CD14-positive monocyte (primary cell): ENCODE results near the gene ACBD4. TPM values are rescaled to one million over a fixed set of nuclear protein-coding genes. Genes with fewer than 3 reads are reported as not detected.
A peak's percentile ranks its signal among the peaks of the same experiment; 100 is the strongest.

Experiments
- DNase-seq, 3 donors: peaks; one replicate each; pipeline ENCODE4 v3.0.0-alpha.2; 2011 to 2022
- H2AFZ ChIP-seq: 2 replicates; pipeline ENCODE4 v1.6.0; 2012; ENCODE audit warnings: mild to moderate bottlenecking, low read depth, low read length, inconsistent platforms; ENCODE audit not compliant: insufficient read depth, poor library complexity, severe bottlenecking
- H3K27ac ChIP-seq, 2 donors: 1 replicate in 1 of 2; 2 replicates in 1 of 2; pipeline ENCODE4 v1.5.1; 2012 to 2013; ENCODE audit warnings: low read length in 2 of 2, control low read depth in 1 of 2, inconsistent platforms in 1 of 2, low read depth in 1 of 2, mild to moderate bottlenecking in 1 of 2
- H3K27me3 ChIP-seq, 2 donors: one replicate each; pipeline versions ENCODE4 v1.6.0 to v1.6.1; 2011 to 2013; ENCODE audit warnings: low read length in 2 of 2; ENCODE audit not compliant: control insufficient read depth in 2 of 2, insufficient read depth in 2 of 2
- H3K36me3 ChIP-seq, 2 donors: replicated peaks in 1 of 2; 1 replicate in 1 of 2; 2 replicates in 1 of 2; pipeline versions ENCODE4 v1.5.1 to v1.6.1; 2012 to 2013; ENCODE audit warnings: low read length in 2 of 2, control low read depth in 1 of 2, inconsistent platforms in 1 of 2, mild to moderate bottlenecking in 1 of 2; ENCODE audit not compliant: insufficient read depth in 2 of 2, control insufficient read depth in 1 of 2
- H3K4me1 ChIP-seq, 2 donors: 1 replicate in 1 of 2; 2 replicates in 1 of 2; pipeline versions ENCODE4 v1.5.1 to v1.6.1; 2012 to 2013; ENCODE audit warnings: low read length in 2 of 2, control low read depth in 1 of 2, inconsistent platforms in 1 of 2, mild to moderate bottlenecking in 1 of 2, moderate library complexity in 1 of 2; ENCODE audit not compliant: insufficient read depth in 2 of 2, control insufficient read depth in 1 of 2
- H3K4me2 ChIP-seq: replicated peaks from 2 replicates; pipeline ENCODE3; 2012; ENCODE audit warnings: low read length, moderate library complexity, mild to moderate bottlenecking; ENCODE audit not compliant: poor library complexity, severe bottlenecking; ENCODE audit errors: extremely low read depth
- H3K4me3 ChIP-seq, 3 experiments: fragments of 200-600 bp in 1 of 3; sonication (generic) in 1 of 3; replicated peaks in 1 of 3; 1 replicate in 2 of 3; 2 replicates in 1 of 3; pipeline ENCODE4 v1.5.1; 2011 to 2013; ENCODE audit warnings: low read length in 3 of 3, mild to moderate bottlenecking in 3 of 3, control low read depth in 2 of 3, low read depth in 2 of 3, inconsistent platforms in 1 of 3, moderate library complexity in 1 of 3
- H3K79me2 ChIP-seq: 2 replicates; pipeline ENCODE4 v1.6.0; 2012; ENCODE audit warnings: mild to moderate bottlenecking, control low read depth, inconsistent platforms, low read length, moderate library complexity; ENCODE audit not compliant: insufficient read depth
- H3K9ac ChIP-seq: 2 replicates; pipeline ENCODE4 v1.6.0; 2017; ENCODE audit warnings: low read length, mild to moderate bottlenecking; ENCODE audit not compliant: insufficient read depth, poor library complexity, severe bottlenecking
- H3K9me3 ChIP-seq, 2 donors: replicated peaks in 1 of 2; 1 replicate in 1 of 2; 2 replicates in 1 of 2; pipeline versions ENCODE4 v1.5.1 to v1.6.1; 2012 to 2013; ENCODE audit warnings: low read length in 2 of 2, control low read depth in 1 of 2; ENCODE audit not compliant: control insufficient read depth in 1 of 2, insufficient read depth in 1 of 2
- H4K20me1 ChIP-seq: 2 replicates; pipeline ENCODE4 v1.6.0; 2012; ENCODE audit warnings: mild to moderate bottlenecking, low read length, control low read depth, moderate library complexity; ENCODE audit not compliant: insufficient read depth
- H3K27ac Mint-ChIP-seq, 7 donors: one replicate each; pipeline ENCODE4 v1.8.0; 2020; ENCODE audit warnings: mild to moderate bottlenecking in 7 of 7, mixed read lengths in 7 of 7, moderate library complexity in 6 of 7, inconsistent platforms in 2 of 7
- H3K27me3 Mint-ChIP-seq, 3 donors: one replicate each; pipeline ENCODE4 v1.8.0; 2021 to 2022; ENCODE audit warnings: low read depth in 3 of 3, mild to moderate bottlenecking in 3 of 3, mixed read lengths in 3 of 3, moderate library complexity in 3 of 3, inconsistent platforms in 1 of 3
- H3K36me3 Mint-ChIP-seq, 2 donors: one replicate each; pipeline ENCODE4 v1.8.0; 2020; ENCODE audit warnings: mixed read lengths in 2 of 2, inconsistent platforms in 1 of 2, mild to moderate bottlenecking in 1 of 2
- H3K4me1 Mint-ChIP-seq: one replicate; pipeline ENCODE4 v1.8.0; 2020; ENCODE audit warnings: mild to moderate bottlenecking, mixed read lengths
- H3K4me3 Mint-ChIP-seq, 2 donors: one replicate each; pipeline ENCODE4 v1.8.0; 2020; ENCODE audit warnings: mild to moderate bottlenecking in 2 of 2, mixed read lengths in 2 of 2, moderate library complexity in 1 of 2
- H3K9me3 Mint-ChIP-seq, 7 donors: one replicate each; pipeline ENCODE4 v1.8.0; 2020 to 2022; ENCODE audit warnings: mixed read lengths in 7 of 7, mild to moderate bottlenecking in 6 of 7, moderate library complexity in 6 of 7, inconsistent platforms in 2 of 7
- CTCF ChIP-seq: fragments of 200-600 bp; IDR thresholded peaks from one replicate; pipeline ENCODE4 v1.8.0; 2022; ENCODE audit warnings: antibody characterized with exemption, mild to moderate bottlenecking
- WGBS: methylation state at CpG from one replicate; pipeline ENCODE4 v1.1.5; 2013; ENCODE audit warnings: missing lambda C conversion rate; ENCODE audit not compliant: insufficient coverage; 5-methylcytosine and 5-hydroxymethylcytosine counted together
- intact Hi-C, 2 donors: fragments of 100-400 bp; cut with micrococcal nuclease; formaldehyde crosslinking; loops; one replicate each; pipeline versions ENCODE4 v1.15.0 to v1.15.1; 2023
- polyA plus RNA-seq, 3 donors: library from polyadenylated mRNA; depleted of rRNA in 1 of 3; unstranded in 2 of 3; stranded (reverse) in 1 of 3; fragments of 300-500 nt in 2 of 3; fragments of >200 nt in 1 of 3; fragmentation: Illumina TruSeq in 2 of 3; gene quantifications; 1 replicate in 2 of 3; 2 replicates in 1 of 3; pipeline ENCODE4 v1.2.3, GENCODE V29; 2012 to 2021

ACBD4 gene
- polyA plus RNA-seq, 3 donors: 4.8 to 7.4 (median 6.2) TPM

GRCh38 chr17:45155483-45155882 lies 20.0 kb downstream of the ACBD4 start:
- no peaks in the 10 kb centered on the region for H3K36me3 ChIP-seq
- WGBS: no CpG with 5 or more reads among the region's 2 CpGs
- no peak overlapping the region for H3K9ac ChIP-seq
- no peaks in the 10 kb centered on the region for H3K9me3 ChIP-seq
- H2AFZ ChIP-seq: no peak overlapping the region
- TF ChIP-seq CTCF: no peak
- Mint-ChIP-seq H3K27me3 (no peaks in the 10 kb centered on the region), H3K4me3 (no peak overlapping the region), H3K4me1 (peaks cover 55% of the 10 kb centered on the region), H3K36me3 (peaks cover 5 to 15% of the 10 kb centered on the region in 2 donors), H3K27ac (peak overlapping the region in 4 of 7 donors; percentile 71 to 79 (median 76)), H3K9me3 (no peaks in the 10 kb centered on the region)
- no peaks in the 10 kb centered on the region for H3K27me3 ChIP-seq
- peaks cover 32% of the 10 kb centered on the region for H4K20me1 ChIP-seq
- intact Hi-C loops: no loop called here
- H3K4me1 ChIP-seq: peaks cover 45 to 60% of the 10 kb centered on the region in 2 donors
- no peak for DNase-seq
- no peak overlapping the region for H3K4me2 ChIP-seq
- peaks cover 96% of the 10 kb centered on the region for H3K79me2 ChIP-seq
- peak overlapping the region in 1 of 2 donors; percentile 39 for H3K27ac ChIP-seq
- no peak overlapping the region for H3K4me3 ChIP-seq

GRCh38 chr17:45156242-45156641 lies 20.8 kb downstream of the ACBD4 start:
- no peak for DNase-seq
- Histone ChIP-seq H3K9ac (no peak overlapping the region), H3K4me2 (no peak overlapping the region), H3K9me3 (no peaks in the 10 kb centered on the region), H3K4me1 (peaks cover 37 to 53% of the 10 kb centered on the region in 2 donors), H3K27me3 (no peaks in the 10 kb centered on the region), H3K27ac (no peak overlapping the region), H3K36me3 (no peaks in the 10 kb centered on the region), H4K20me1 (peaks cover 25% of the 10 kb centered on the region), H2AFZ (no peak overlapping the region), H3K79me2 (peaks cover 96% of the 10 kb centered on the region), H3K4me3 (no peak overlapping the region)
- peaks cover 47% of the 10 kb centered on the region for H3K4me1 Mint-ChIP-seq
- no peak for TF ChIP-seq CTCF
- WGBS: no CpG with 5 or more reads among the region's 3 CpGs
- no peaks in the 10 kb centered on the region for H3K27me3 Mint-ChIP-seq
- peak overlapping the region in 1 of 7 donors; percentile 73 for H3K27ac Mint-ChIP-seq
- no peak overlapping the region for H3K4me3 Mint-ChIP-seq
- no peaks in the 10 kb centered on the region for H3K9me3 Mint-ChIP-seq
- peaks cover 5 to 15% of the 10 kb centered on the region in 2 donors for H3K36me3 Mint-ChIP-seq
- intact Hi-C loops: no loop called here
